Measurements from ENCODE around the gene LRRC4C. TPM values are rescaled to one million over a fixed set of nuclear protein-coding genes. Genes with fewer than 3 reads are reported as not detected.

LRRC4C gene
- total RNA-seq, 1 experiment from 2014 or later: 0.13 TPM

DNA sequence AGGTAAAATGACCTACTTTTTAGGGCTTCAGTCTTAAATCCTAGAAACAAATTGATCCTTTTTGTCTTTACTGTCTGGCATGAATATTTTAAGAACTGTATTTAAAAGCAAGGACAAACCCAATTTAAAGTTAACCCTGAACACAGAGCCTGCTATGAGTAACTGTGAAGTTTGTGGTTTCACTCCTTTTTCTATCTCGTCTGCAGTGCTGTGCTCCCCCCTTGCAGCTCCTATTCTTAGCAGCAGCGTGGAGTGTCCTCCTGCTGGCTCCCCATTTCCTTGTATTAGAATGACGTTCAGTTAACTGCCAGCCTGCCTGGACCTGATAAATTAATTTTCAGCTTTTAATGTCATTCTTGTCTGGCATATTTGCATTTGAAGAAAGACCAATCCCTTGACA, 40.0 kb upstream of the LRRC4C start:
- no CpG with 5 or more reads among the region's 3 CpGs for WGBS (ENCODE audit: extremely low coverage, insufficient read length, low lambda C conversion rate)
- H2AK5ac ChIP-seq (ENCODE audit: insufficient read length, low read length): no peak overlapping the region
- no peaks in the 10 kb centered on the region for H3K23me2 ChIP-seq (ENCODE audit: insufficient read length, low read depth, low read length, poor library complexity, severe bottlenecking)
- no peak overlapping the region for H3K9ac ChIP-seq (ENCODE audit: extremely low read depth, insufficient read length, low read length)
- H3K14ac ChIP-seq (ENCODE audit: insufficient read depth, low read length): no peak overlapping the region
- peaks cover 48 to 51% of the 10 kb centered on the region in 2 experiments for H3K4me1 Mint-ChIP-seq
- no peak overlapping the region for H3K23ac ChIP-seq (ENCODE audit: insufficient read length, low read depth, low read length)
- no peak overlapping the region for H2BK15ac ChIP-seq (ENCODE audit: low read depth, low read length)
- no peak overlapping the region for H4K8ac ChIP-seq (replicated peaks; ENCODE audit: insufficient read length, low read depth, low read length)
- H2BK12ac ChIP-seq (ENCODE audit: insufficient read length, low read depth, low read length): no peak overlapping the region
- no peak overlapping the region for H3K56ac ChIP-seq (ENCODE audit: insufficient read length, low read depth, low read length)
- no peak overlapping the region for H3K27ac ChIP-seq (ENCODE audit: insufficient read length, low read depth, low read length)
- peak overlapping the region in 1 of 3 experiments; percentile 8; a peak in 1 of 7 replicates for H3K27ac Mint-ChIP-seq
- peaks cover 0 to 6% (median 0%) of the 10 kb centered on the region in 3 experiments; a peak in 1 of 7 replicates for H3K36me3 Mint-ChIP-seq (ENCODE audit: insufficient read depth in 1 of 3, low read depth in 3 of 3)
- peak overlapping the region; percentile 19 for H2AFZ ChIP-seq (ENCODE audit: low read length)
- no peak overlapping the region for H3K18ac ChIP-seq (ENCODE audit: insufficient read length, low read depth, low read length)
- no peaks in the 10 kb centered on the region for H3K27me3 ChIP-seq (ENCODE audit: insufficient read depth, low read length)
- no peak overlapping the region for H3K4me3 Mint-ChIP-seq
- DNase-seq: no peak
- H2BK5ac ChIP-seq (ENCODE audit: insufficient read length, low read length): no peak overlapping the region
- H4K20me1 ChIP-seq (ENCODE audit: control insufficient read depth, insufficient read depth, insufficient read length): no peaks in the 10 kb centered on the region
- H3K27me3 Mint-ChIP-seq (ENCODE audit: low read depth): no peaks in the 10 kb centered on the region
- no peak overlapping the region for H4K5ac ChIP-seq (ENCODE audit: insufficient read length, low read depth, low read length)
- no peaks in the 10 kb centered on the region for H3K9me3 Mint-ChIP-seq
- TF ChIP-seq, protein P1, sequence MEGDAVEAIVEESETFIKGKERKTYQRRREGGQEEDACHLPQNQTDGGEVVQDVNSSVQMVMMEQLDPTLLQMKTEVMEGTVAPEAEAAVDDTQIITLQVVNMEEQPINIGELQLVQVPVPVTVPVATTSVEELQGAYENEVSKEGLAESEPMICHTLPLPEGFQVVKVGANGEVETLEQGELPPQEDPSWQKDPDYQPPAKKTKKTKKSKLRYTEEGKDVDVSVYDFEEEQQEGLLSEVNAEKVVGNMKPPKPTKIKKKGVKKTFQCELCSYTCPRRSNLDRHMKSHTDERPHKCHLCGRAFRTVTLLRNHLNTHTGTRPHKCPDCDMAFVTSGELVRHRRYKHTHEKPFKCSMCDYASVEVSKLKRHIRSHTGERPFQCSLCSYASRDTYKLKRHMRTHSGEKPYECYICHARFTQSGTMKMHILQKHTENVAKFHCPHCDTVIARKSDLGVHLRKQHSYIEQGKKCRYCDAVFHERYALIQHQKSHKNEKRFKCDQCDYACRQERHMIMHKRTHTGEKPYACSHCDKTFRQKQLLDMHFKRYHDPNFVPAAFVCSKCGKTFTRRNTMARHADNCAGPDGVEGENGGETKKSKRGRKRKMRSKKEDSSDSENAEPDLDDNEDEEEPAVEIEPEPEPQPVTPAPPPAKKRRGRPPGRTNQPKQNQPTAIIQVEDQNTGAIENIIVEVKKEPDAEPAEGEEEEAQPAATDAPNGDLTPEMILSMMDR (conservative IDR thresholded peaks at IDR 0.05): no peak
- no peak overlapping the region for H2BK120ac ChIP-seq (ENCODE audit: low read depth, low read length, poor library complexity, severe bottlenecking)
- H3K79me2 ChIP-seq (ENCODE audit: insufficient read depth, low read length): no peaks in the 10 kb centered on the region
- no peaks in the 10 kb centered on the region for H3K79me1 ChIP-seq (ENCODE audit: insufficient read depth, low read depth, low read length, poor library complexity, severe bottlenecking)
- no peaks in the 10 kb centered on the region for H3K9me3 ChIP-seq (ENCODE audit: control insufficient read depth, low read depth, low read length)
- H3K4ac ChIP-seq (ENCODE audit: low read depth, low read length): no peak overlapping the region
- H2BK20ac ChIP-seq (ENCODE audit: low read depth, low read length, poor library complexity, severe bottlenecking): no peak overlapping the region
- no peak overlapping the region for H4K91ac ChIP-seq (ENCODE audit: insufficient read length, low read depth, low read length)
- no peaks in the 10 kb centered on the region; the same call in 1 of the 2 replicates for H3K4me1 ChIP-seq (ENCODE audit: insufficient read depth, low read length)
- no peak overlapping the region for H3T11ph ChIP-seq (ENCODE audit: low read length)
- no peak overlapping the region for H3K4me2 ChIP-seq (ENCODE audit: insufficient read depth, insufficient read length, low read length)

Measured in H9 (cell line).